KMS-11 (cell line): ENCODE measurements around the gene DLK1.

Source experiments
- H2AFZ ChIP-seq: fragments of 200-600 bp; sonication (generic); 2 replicates; pipeline ENCODE4 v1.6.1; 2016; ENCODE audit warnings: antibody characterized with exemption, mixed run types, low read depth
- H3K27ac ChIP-seq: fragments of 200-600 bp; sonication (generic); 2 replicates; pipeline ENCODE4 v1.6.1; 2016; ENCODE audit warnings: mild to moderate bottlenecking, mixed run types
- H3K27me3 ChIP-seq: fragments of 200-600 bp; sonication (generic); 2 replicates; pipeline ENCODE4 v1.6.1; 2017; ENCODE audit warnings: mild to moderate bottlenecking, low read depth, mixed run types, moderate library complexity; ENCODE audit not compliant: insufficient read depth
- H3K36me3 ChIP-seq: fragments of 200-600 bp; sonication (generic); 2 replicates; pipeline ENCODE4 v1.6.1; 2017; ENCODE audit warnings: mild to moderate bottlenecking, mixed run types; ENCODE audit not compliant: insufficient read depth
- H3K4me1 ChIP-seq: fragments of 200-600 bp; sonication (generic); 2 replicates; pipeline ENCODE4 v1.6.1; 2016; ENCODE audit warnings: mild to moderate bottlenecking, low read depth, mixed run types; ENCODE audit not compliant: poor library complexity, severe bottlenecking
- H3K4me2 ChIP-seq: fragments of 200-600 bp; sonication (generic); 2 replicates; pipeline ENCODE4 v1.7.0; 2016; ENCODE audit warnings: mild to moderate bottlenecking, mixed run types
- H3K4me3 ChIP-seq: fragments of 200-600 bp; sonication (generic); IDR thresholded peaks from 2 replicates; pipeline ENCODE4 v1.6.1; 2017; ENCODE audit warnings: low read depth, low read length, mixed read lengths; ENCODE audit not compliant: insufficient read depth
- H3K79me2 ChIP-seq: fragments of 200-600 bp; sonication (generic); 2 replicates; pipeline ENCODE4 v1.6.1; 2016; ENCODE audit warnings: low read depth, mixed run types; ENCODE audit not compliant: insufficient read depth
- H3K9ac ChIP-seq: fragments of 200-600 bp; sonication (generic); 2 replicates; pipeline ENCODE4 v1.6.1; 2016; ENCODE audit warnings: mild to moderate bottlenecking, mixed run types
- H4K20me1 ChIP-seq: fragments of 200-600 bp; sonication (generic); 2 replicates; pipeline ENCODE4 v1.6.1; 2016; ENCODE audit warnings: mild to moderate bottlenecking, mixed run types; ENCODE audit not compliant: insufficient read depth
- CTCF ChIP-seq: fragments of 200-600 bp; sonication (generic); conservative IDR thresholded peaks from 2 replicates; pipeline ENCODE4 v1.6.1; 2017; ENCODE audit warnings: low read depth, mild to moderate bottlenecking, antibody characterized with exemption, low read length, moderate library complexity, mixed read lengths

Gene DLK1

GRCh38 chr14:100738704-100739131 lies 12.0 kb downstream of the DLK1 start:
- Histone ChIP-seq H3K9ac (no peak overlapping the region), H3K4me1 (no peaks in the 10 kb centered on the region), H3K27ac (no peak overlapping the region), H2AFZ (no peak overlapping the region), H3K36me3 (no peaks in the 10 kb centered on the region), H3K4me2 (no peak overlapping the region), H3K27me3 (peaks cover 11% of the 10 kb centered on the region; the same call in 1 of the 2 replicates), H3K79me2 (no peaks in the 10 kb centered on the region), H3K4me3 (no peak overlapping the region), H4K20me1 (no peaks in the 10 kb centered on the region)
- no peak for TF ChIP-seq CTCF

GRCh38 chr14:100739306-100739705 lies 12.6 kb downstream of the DLK1 start:
- Histone ChIP-seq H3K79me2 (no peaks in the 10 kb centered on the region), H2AFZ (no peak overlapping the region), H3K36me3 (no peaks in the 10 kb centered on the region), H3K4me1 (no peaks in the 10 kb centered on the region), H4K20me1 (no peaks in the 10 kb centered on the region), H3K27ac (no peak overlapping the region), H3K9ac (no peak overlapping the region), H3K4me2 (no peak overlapping the region), H3K4me3 (no peak overlapping the region), H3K27me3 (peaks cover 11% of the 10 kb centered on the region; the same call in 1 of the 2 replicates)
- no peak for TF ChIP-seq CTCF

GRCh38 chr14:100740196-100740825 lies 13.6 kb downstream of the DLK1 start:
- Histone ChIP-seq H4K20me1 (no peaks in the 10 kb centered on the region), H3K4me1 (no peaks in the 10 kb centered on the region), H3K36me3 (no peaks in the 10 kb centered on the region), H3K27ac (no peak overlapping the region), H3K4me3 (no peak overlapping the region), H2AFZ (no peak overlapping the region), H3K9ac (no peak overlapping the region), H3K27me3 (peaks cover 6% of the 10 kb centered on the region; the same call in 1 of the 2 replicates), H3K79me2 (no peaks in the 10 kb centered on the region), H3K4me2 (no peak overlapping the region)
- no peak for TF ChIP-seq CTCF

GRCh38 chr14:100740929-100741328 lies 14.2 kb downstream of the DLK1 start:
- H3K79me2 ChIP-seq: no peaks in the 10 kb centered on the region
- H4K20me1 ChIP-seq: no peaks in the 10 kb centered on the region
- H3K27me3 ChIP-seq: peaks cover 4% of the 10 kb centered on the region; the same call in 1 of the 2 replicates
- no peaks in the 10 kb centered on the region for H3K36me3 ChIP-seq
- no peak overlapping the region for H3K27ac ChIP-seq
- H3K9ac ChIP-seq: no peak overlapping the region
- no peak overlapping the region for H2AFZ ChIP-seq
- H3K4me2 ChIP-seq: no peak overlapping the region
- no peak overlapping the region for H3K4me3 ChIP-seq
- H3K4me1 ChIP-seq: no peaks in the 10 kb centered on the region
- TF ChIP-seq CTCF: no peak
